ENCODE data around the gene RAB11FIP4.
A peak's percentile ranks its signal among the peaks of the same experiment; 100 is the strongest.

RAB11FIP4 gene

GRCh38 chr17:31512104-31512740 is 120.7 kb downstream of the RAB11FIP4 start:
- Histone ChIP-seq H3K9me3 (ENCODE audit: severe bottlenecking) (no peaks in the 10 kb centered on the region), H3K36me3 (no peaks in the 10 kb centered on the region), H3K4me3 (ENCODE audit: low read depth, low read length) (no peak overlapping the region), H3K27me3 (ENCODE audit: insufficient read depth, low read depth, severe bottlenecking) (no peaks in the 10 kb centered on the region), H3K27ac (no peak overlapping the region)
- DNase-seq = no peak
- no peak for TF ChIP-seq CTCF (IDR thresholded peaks at IDR 0.05; ENCODE audit: low read depth, low read length)

GRCh38 chr17:31512796-31513195 is 121.3 kb downstream of the RAB11FIP4 start:
- no peak overlapping the region for H3K4me3 ChIP-seq (ENCODE audit: low read depth, low read length)
- no peak for DNase-seq
- no peak for TF ChIP-seq CTCF (IDR thresholded peaks at IDR 0.05; ENCODE audit: low read depth, low read length)
- no peaks in the 10 kb centered on the region for H3K27me3 ChIP-seq (ENCODE audit: insufficient read depth, low read depth, severe bottlenecking)
- no peaks in the 10 kb centered on the region for H3K36me3 ChIP-seq
- H3K27ac ChIP-seq = no peak overlapping the region
- H3K9me3 ChIP-seq (ENCODE audit: severe bottlenecking) = no peaks in the 10 kb centered on the region

- H3K4me3 ChIP-seq (ENCODE audit: low read depth, low read length) = no peak overlapping the region
- no peak for TF ChIP-seq CTCF (IDR thresholded peaks at IDR 0.05; ENCODE audit: low read depth, low read length)
- no peak overlapping the region for H3K27ac ChIP-seq
- no peak for DNase-seq
- no peaks in the 10 kb centered on the region for H3K27me3 ChIP-seq (ENCODE audit: insufficient read depth, low read depth, severe bottlenecking)
- no peaks in the 10 kb centered on the region for H3K9me3 ChIP-seq (ENCODE audit: severe bottlenecking)
- no peaks in the 10 kb centered on the region; the same call in 1 of the 2 replicates for H3K36me3 ChIP-seq
Measured at GRCh38 chr17:31513731-31514427, 122.4 kb downstream of the RAB11FIP4 start.

GRCh38 chr17:31515267-31515666 is 123.8 kb downstream of the RAB11FIP4 start:
- Histone ChIP-seq H3K9me3 (ENCODE audit: severe bottlenecking) (no peaks in the 10 kb centered on the region), H3K27me3 (ENCODE audit: insufficient read depth, low read depth, severe bottlenecking) (no peaks in the 10 kb centered on the region), H3K4me3 (ENCODE audit: low read depth, low read length) (no peak overlapping the region), H3K36me3 (no peaks in the 10 kb centered on the region; the same call in 1 of the 2 replicates), H3K27ac (no peak overlapping the region)
- no peak for TF ChIP-seq CTCF (IDR thresholded peaks at IDR 0.05; ENCODE audit: low read depth, low read length)
- DNase-seq = no peak

- peak; percentile 68 for DNase-seq
- H3K27ac ChIP-seq = no peak overlapping the region
- peaks cover 2% of the 10 kb centered on the region for H3K36me3 ChIP-seq
- no peaks in the 10 kb centered on the region for H3K9me3 ChIP-seq (ENCODE audit: severe bottlenecking)
- no peak overlapping the region for H3K4me3 ChIP-seq (ENCODE audit: low read depth, low read length)
- peak; percentile 78 for TF ChIP-seq CTCF (IDR thresholded peaks at IDR 0.05; ENCODE audit: low read depth, low read length)
- H3K27me3 ChIP-seq (ENCODE audit: insufficient read depth, low read depth, severe bottlenecking) = no peaks in the 10 kb centered on the region
Measured at GRCh38 chr17:31517524-31517923, 126.0 kb downstream of the RAB11FIP4 start.

All from WERI-Rb-1 (cell line).